Retinal pigment epithelial cell (primary cell): Measurements from ENCODE around the gene BCAP29.
"Not testable (repeated sequence)": the region's sequence is repeated elsewhere in the genome, so short reads cannot be mapped to it uniquely, and the experiment has no call there.

ENCODE experiments used
- DNase-seq: peaks from one replicate; pipeline ENCODE4 v3.0.0-alpha.2; 2010; ENCODE audit warnings: low read depth
- H3K4me3 ChIP-seq: 2 replicates; pipeline ENCODE4 v1.5.1; 2011; ENCODE audit warnings: mild to moderate bottlenecking, low read length, control low read depth, moderate library complexity
- CTCF ChIP-seq: conservative IDR thresholded peaks from 2 replicates; pipeline ENCODE4 v1.5.1; 2011; ENCODE audit warnings: low read depth, low read length, control low read depth, inconsistent platforms

Gene BCAP29

GRCh38 chr7:107631588-107632491 lies 51.8 kb downstream of the BCAP29 start:
- DNase-seq, result no peak

DNA sequence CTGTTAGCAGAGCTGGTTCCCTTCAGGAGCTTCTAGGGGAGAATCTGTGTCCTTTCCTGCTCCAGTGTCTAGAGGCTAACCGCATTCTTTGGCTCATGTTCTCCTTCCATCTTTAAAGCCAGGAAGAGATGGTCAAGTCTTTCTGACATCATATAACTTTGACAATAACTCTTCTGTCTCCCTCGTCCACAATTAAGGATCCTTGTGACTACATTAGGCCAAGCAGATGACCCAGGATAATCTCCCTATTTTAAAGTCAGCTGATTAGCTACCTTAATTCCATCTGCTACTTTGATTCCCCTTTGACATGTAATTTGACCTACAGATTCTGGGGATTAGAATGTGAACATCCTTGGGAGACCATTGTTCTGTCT lies 52.4 kb downstream of the BCAP29 start:
- TF ChIP-seq CTCF, result no peak
- no peak overlapping the region for H3K4me3 ChIP-seq
- no peak for DNase-seq

More at GRCh38 chr7:107631588-107632491, 51.8 kb downstream of the BCAP29 start:
- no peak overlapping the region for H3K4me3 ChIP-seq
- TF ChIP-seq CTCF, result no peak

DNA sequence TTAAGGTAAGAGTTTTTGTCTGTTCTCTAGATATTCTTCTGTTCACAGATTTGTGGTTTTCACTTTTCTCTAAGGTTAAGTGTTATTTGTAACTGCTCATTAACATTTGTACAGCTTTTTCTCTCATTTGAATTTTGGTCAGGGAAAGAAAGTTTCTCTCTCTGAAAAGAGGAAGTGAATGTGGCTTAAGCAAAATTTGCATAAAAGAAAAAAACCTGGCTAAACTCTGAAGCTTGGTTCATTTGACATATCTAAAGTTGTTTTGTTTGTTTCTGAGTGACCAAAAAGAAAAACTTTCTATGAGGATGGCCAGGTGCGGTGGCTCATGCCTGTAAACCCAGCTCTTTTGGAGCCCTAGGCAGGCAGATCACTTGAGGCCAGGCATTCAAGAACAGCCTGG lies 58.5 kb downstream of the BCAP29 start:
- no peak overlapping the region for H3K4me3 ChIP-seq
- no peak for DNase-seq
- TF ChIP-seq CTCF, result no peak

DNA sequence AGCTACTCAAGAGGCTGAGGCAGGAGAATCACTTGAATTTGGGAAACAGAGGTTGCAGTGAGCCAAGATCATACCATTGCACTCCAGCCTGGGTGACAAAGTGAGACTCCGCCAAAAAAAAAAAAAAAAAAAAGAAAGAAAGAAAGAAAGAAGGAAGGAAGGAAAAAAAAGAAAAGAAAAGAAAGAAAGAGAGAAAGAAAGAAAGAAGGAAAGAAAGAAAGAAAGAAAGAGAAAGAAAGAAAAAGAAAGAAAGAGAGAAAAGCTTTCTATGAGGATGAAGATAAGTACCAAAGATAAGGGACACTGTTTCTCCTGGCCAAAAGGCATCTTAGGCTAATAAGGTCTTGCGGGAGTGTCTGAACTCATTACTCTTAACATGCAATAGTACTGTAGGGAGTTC lies 59.0 kb downstream of the BCAP29 start:
- not testable (repeated sequence) for H3K4me3 ChIP-seq, DNase-seq

DNA sequence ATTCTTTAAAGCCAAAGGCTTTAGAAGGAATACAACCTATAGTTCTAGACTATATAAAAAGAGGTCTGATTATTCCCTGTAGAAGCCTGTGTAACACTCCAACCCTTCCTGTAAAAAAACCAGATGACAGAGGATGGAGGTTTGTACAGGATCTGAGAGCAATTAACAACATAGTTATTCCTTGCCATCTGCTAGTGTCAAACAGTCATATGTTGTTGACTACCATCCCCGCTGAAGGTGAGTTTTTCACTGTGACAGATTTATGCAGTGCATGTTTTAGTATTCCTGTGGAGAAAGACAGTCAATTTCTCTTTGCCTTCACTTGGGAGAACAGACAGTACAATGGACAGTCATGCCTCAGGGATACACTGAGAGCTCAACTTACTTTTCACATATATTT lies 61.6 kb downstream of the BCAP29 start:
- DNase-seq, result no peak
- no peak overlapping the region for H3K4me3 ChIP-seq
- TF ChIP-seq CTCF, result no peak

DNA sequence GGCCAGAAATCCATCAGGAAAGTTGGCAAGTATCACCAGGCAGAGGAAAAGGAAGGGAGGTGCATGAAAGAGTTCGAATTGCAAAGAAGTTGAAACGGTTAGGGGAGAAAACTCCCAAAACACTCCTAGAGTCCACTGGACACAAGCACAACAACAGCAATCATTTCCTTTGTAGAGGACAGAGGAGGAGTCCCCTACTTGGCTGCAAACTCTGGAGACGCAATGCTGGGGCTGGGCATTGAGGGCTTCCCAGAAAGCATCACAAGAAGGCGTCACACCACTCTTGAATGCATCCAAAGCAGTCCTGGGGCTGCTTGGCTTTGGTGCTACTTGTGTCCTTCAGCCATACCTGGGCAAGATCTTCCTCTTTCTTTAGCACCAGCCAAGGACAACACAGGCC lies 62.5 kb downstream of the BCAP29 start:
- DNase-seq, result no peak
- TF ChIP-seq CTCF, result no peak

DNA sequence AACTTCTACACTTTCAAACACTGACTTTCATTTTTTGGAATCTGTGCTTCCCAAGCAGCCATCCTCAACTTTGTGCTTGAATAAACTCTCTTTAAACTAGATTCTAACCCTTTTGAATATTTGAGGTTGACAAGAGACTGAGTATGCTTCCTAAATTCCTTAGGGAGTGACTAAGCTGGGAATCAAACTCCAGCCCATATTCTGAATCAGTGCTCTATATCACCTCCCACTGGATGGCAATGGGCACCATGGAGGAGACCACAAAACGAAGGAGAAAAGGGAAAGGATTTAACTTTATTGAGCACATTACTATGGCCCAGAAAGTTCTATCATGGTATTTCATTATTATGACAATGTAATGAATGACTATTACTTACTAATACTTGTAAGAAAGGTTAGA lies 63.4 kb downstream of the BCAP29 start:
- peak; percentile 32 for TF ChIP-seq CTCF

More for the DNA sequence above, 62.5 kb downstream of the BCAP29 start:
- H3K4me3 ChIP-seq, result no peak overlapping the region

GRCh38 chr7:107643938-107644308 lies 63.9 kb downstream of the BCAP29 start:
- no peak for TF ChIP-seq CTCF
- no peak for DNase-seq
- no peak overlapping the region for H3K4me3 ChIP-seq

More for the DNA sequence above, 63.4 kb downstream of the BCAP29 start:
- no peak for DNase-seq
- no peak overlapping the region for H3K4me3 ChIP-seq
